Calu3 (cell line): ENCODE results near the gene TTC23. TPM values are rescaled to one million over a fixed set of nuclear protein-coding genes. Genes with fewer than 3 reads are reported as not detected.

ENCODE experiments used
- BruUV-seq: library from RNA; stranded (reverse); fragments of 400-500 nt; replicated peaks from 2 replicates; lab custom pipeline; 2021; lab: Mats Ljungman, UMichigan
- CTCF ChIA-PET: fragments of 300-600 bp; sonication (Branson Sonifier 250); formaldehyde crosslinking; loops from one replicate; lab custom pipeline; 2022; ENCODE audit warnings: antibody characterized with exemption; lab: Charles Lee
- DNase-seq: peaks from one replicate; pipeline ENCODE4 v3.0.0; 2022
- H3K27ac Mint-ChIP-seq: one replicate; pipeline ENCODE4 v1.8.0; 2022; ENCODE audit warnings: mixed read lengths; ENCODE audit not compliant: unreplicated experiment
- H3K27me3 Mint-ChIP-seq: one replicate; pipeline ENCODE4 v1.8.0; 2022; ENCODE audit warnings: mixed read lengths; ENCODE audit not compliant: unreplicated experiment
- H3K36me3 Mint-ChIP-seq: one replicate; pipeline ENCODE4 v1.8.0; 2022; ENCODE audit warnings: mild to moderate bottlenecking, moderate library complexity, mixed read lengths; ENCODE audit not compliant: insufficient read depth, unreplicated experiment
- H3K4me1 Mint-ChIP-seq: one replicate; pipeline ENCODE4 v1.8.0; 2022; ENCODE audit warnings: mild to moderate bottlenecking, low read depth, mixed read lengths; ENCODE audit not compliant: unreplicated experiment
- H3K4me3 Mint-ChIP-seq: one replicate; pipeline ENCODE4 v1.8.0; 2022; ENCODE audit warnings: mild to moderate bottlenecking, low read depth, moderate library complexity, mixed read lengths; ENCODE audit not compliant: unreplicated experiment
- H3K9me3 Mint-ChIP-seq: one replicate; pipeline ENCODE4 v1.8.0; 2022; ENCODE audit warnings: low read depth, mixed read lengths; ENCODE audit not compliant: unreplicated experiment
- intact Hi-C: fragments of 100-400 bp; cut with micrococcal nuclease; formaldehyde crosslinking; loops from one replicate; pipeline ENCODE4 v1.10.0; 2022; ENCODE audit not compliant: unreplicated experiment
- total RNA-seq: library from RNA; stranded (reverse); gene quantifications from 2 replicates; pipeline ENCODE4 v1.2.3, GENCODE V29; 2022
- TF ChIP-seq, protein P1 (sequence below): fragments of 200-600 bp; IDR thresholded peaks from one replicate; pipeline ENCODE4 v1.8.0; 2022; ENCODE audit warnings: antibody characterized with exemption; ENCODE audit not compliant: unreplicated experiment

The TTC23 gene
- total RNA-seq, 1 experiment from 2014 or later: 18.9 TPM

DNA sequence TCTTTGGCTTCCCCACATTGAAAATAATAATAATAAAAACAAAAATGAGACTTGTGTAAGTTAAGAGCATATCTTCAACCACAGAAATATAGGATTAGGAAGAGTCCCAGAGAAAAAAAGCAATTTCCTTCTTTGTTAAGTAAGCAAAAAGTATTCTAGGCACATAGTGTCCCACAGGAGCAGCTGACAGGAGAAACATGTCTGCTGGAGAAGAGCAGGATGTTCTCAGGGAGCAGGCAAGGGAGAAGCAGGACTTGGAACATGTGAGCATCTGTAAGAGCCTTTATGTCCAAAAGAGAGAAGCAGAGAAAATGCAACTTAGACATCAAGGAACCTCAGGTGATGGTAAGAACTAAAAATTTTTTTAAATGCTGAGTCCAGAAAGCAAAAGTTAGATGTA lies 39.0 kb downstream of the TTC23 start:
- BruUV-seq: no TSS peak
- H3K9me3 Mint-ChIP-seq: peaks cover 6% of the 10 kb centered on the region
- no peak for DNase-seq
- CTCF ChIA-PET: no interaction called here
- intact Hi-C loops: loop anchor here (5.0 kb wide), 1 partner anchor 88 kb away; no protein-coding TSS in a partner anchor
- H3K4me1 Mint-ChIP-seq: no peaks in the 10 kb centered on the region
- H3K4me3 Mint-ChIP-seq: no peak overlapping the region
- TF ChIP-seq, protein P1, sequence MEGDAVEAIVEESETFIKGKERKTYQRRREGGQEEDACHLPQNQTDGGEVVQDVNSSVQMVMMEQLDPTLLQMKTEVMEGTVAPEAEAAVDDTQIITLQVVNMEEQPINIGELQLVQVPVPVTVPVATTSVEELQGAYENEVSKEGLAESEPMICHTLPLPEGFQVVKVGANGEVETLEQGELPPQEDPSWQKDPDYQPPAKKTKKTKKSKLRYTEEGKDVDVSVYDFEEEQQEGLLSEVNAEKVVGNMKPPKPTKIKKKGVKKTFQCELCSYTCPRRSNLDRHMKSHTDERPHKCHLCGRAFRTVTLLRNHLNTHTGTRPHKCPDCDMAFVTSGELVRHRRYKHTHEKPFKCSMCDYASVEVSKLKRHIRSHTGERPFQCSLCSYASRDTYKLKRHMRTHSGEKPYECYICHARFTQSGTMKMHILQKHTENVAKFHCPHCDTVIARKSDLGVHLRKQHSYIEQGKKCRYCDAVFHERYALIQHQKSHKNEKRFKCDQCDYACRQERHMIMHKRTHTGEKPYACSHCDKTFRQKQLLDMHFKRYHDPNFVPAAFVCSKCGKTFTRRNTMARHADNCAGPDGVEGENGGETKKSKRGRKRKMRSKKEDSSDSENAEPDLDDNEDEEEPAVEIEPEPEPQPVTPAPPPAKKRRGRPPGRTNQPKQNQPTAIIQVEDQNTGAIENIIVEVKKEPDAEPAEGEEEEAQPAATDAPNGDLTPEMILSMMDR: no peak
- no peaks in the 10 kb centered on the region for H3K36me3 Mint-ChIP-seq
- H3K27ac Mint-ChIP-seq: no peak overlapping the region
- no peaks in the 10 kb centered on the region for H3K27me3 Mint-ChIP-seq

DNA sequence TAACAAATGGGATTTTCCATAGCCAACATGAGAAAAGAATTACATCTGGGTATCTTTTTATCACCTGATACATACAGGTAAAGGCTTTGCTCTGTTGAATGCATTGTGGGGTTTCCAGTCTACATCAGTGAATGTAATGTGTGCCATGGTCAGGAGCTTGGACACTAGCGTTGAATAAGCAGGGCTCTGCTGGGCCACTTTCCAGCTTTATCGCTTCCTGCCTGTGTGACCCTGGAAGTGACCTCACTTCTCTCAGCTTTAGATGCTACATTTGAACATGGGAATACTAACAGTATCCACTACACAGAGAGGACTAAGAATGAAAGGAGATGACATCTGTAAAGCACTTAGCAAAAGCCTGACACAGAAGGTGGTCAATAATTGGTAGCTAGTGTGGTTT lies 40.1 kb downstream of the TTC23 start:
- no peak overlapping the region for H3K27ac Mint-ChIP-seq
- TF ChIP-seq, protein P1: no peak
- intact Hi-C loops: no loop called here
- H3K4me3 Mint-ChIP-seq: no peak overlapping the region
- H3K27me3 Mint-ChIP-seq: no peaks in the 10 kb centered on the region
- H3K9me3 Mint-ChIP-seq: peaks cover 6% of the 10 kb centered on the region
- no peak for DNase-seq
- no peaks in the 10 kb centered on the region for H3K36me3 Mint-ChIP-seq
- BruUV-seq: no TSS peak
- CTCF ChIA-PET: no interaction called here
- H3K4me1 Mint-ChIP-seq: no peaks in the 10 kb centered on the region

DNA sequence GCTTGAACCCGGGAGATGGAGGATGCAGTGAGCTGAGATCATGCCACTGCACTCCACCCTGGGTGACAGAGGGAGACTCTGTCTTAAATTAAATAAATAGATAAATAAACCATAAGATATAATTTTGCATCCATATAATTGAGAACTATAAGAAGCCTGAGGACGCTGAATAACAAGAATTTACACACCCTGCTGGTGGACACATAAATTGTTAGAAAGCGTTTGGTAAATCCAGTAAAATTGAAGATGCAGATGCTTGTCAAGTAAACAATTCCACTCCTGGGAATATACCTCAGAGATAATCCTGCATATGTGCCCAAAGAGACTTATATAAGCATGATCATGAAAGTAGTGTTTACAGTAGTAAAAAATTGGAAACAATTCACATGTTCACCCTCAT lies 41.7 kb downstream of the TTC23 start:
- BruUV-seq: no TSS peak
- intact Hi-C loops: no loop called here
- TF ChIP-seq, protein P1: no peak
- DNase-seq: no peak
- H3K27ac Mint-ChIP-seq: no peak overlapping the region
- CTCF ChIA-PET: interaction anchor here (1.2 kb wide), 1 partner anchor 107 kb away, joined by 4 read pairs; no protein-coding TSS in a partner anchor
- no peaks in the 10 kb centered on the region for H3K36me3 Mint-ChIP-seq
- H3K27me3 Mint-ChIP-seq: no peaks in the 10 kb centered on the region
- H3K4me1 Mint-ChIP-seq: no peaks in the 10 kb centered on the region
- peaks cover 6% of the 10 kb centered on the region for H3K9me3 Mint-ChIP-seq
- H3K4me3 Mint-ChIP-seq: no peak overlapping the region

DNA sequence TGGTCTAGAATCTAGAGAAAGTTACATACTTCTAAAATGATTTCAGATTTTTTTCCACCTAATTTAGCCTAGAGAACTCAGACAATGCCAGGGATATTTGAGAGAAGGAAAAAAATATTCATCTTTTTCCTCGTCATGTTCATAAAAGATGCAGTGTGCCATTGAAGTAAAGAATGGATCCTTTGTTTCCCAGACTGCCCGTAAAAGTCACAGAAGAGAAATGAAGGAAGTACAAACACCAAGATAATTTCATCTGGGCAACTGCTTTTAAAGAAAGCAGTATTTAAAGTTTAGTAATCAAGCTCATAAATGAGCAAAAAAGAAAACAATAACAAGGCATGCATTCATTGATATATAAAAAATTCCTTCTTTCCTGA lies 47.2 kb downstream of the TTC23 start:
- BruUV-seq: no TSS peak
- H3K36me3 Mint-ChIP-seq: no peaks in the 10 kb centered on the region
- no peak overlapping the region for H3K27ac Mint-ChIP-seq
- H3K4me1 Mint-ChIP-seq: no peaks in the 10 kb centered on the region
- TF ChIP-seq, protein P1: no peak
- DNase-seq: no peak
- H3K9me3 Mint-ChIP-seq: peaks cover 6% of the 10 kb centered on the region
- H3K4me3 Mint-ChIP-seq: no peak overlapping the region
- intact Hi-C loops: no loop called here
- no peaks in the 10 kb centered on the region for H3K27me3 Mint-ChIP-seq
- CTCF ChIA-PET: interaction anchor here (1.1 kb wide), 1 partner anchor 69 kb away, joined by 4 read pairs; no protein-coding TSS in a partner anchor
